GM21529 (cell line): ENCODE data around the gene MTURN.
"Not testable (repeated sequence)": the region's sequence is repeated elsewhere in the genome, so short reads cannot be mapped to it uniquely, and the experiment has no call there.

Source experiments
- ATAC-seq: cut with Tn5 transposase; IDR thresholded peaks from one replicate; pipeline ENCODE4 v1.9.1; 2021; ENCODE audit not compliant: unreplicated experiment

The MTURN gene

DNA sequence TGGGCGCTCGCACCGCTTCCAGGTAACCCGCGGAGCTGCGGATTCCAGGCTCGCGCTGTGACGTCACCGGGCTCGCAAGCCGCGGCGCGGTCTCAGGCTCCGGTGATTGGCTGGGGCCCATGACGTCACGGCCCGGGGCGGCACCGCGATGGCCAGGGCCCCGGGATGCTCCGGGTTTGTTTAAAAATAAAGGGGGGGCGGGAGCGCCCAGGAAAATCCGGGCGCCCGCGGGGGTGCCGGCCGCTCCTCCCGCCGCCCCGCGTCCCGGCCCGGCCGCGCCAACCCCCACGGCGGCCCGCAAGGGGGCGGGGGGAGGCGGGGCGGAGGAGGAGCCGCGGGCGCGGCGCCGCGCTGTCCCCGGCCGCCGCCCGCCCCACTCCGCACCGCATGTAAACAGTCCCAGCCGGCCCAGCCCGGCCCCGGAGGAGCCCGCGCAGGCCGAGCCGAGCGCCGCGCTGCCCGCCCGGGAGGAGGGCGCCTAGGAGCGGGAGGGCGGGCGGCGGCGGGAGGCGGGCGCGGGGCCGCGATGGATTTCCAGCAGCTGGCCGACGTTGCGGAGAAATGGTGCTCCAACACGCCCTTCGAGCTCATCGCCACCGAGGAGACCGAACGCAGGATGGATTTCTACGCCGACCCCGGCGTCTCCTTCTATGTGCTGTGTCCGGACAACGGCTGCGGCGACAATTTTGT lies at the start of gene MTURN:
Gene MTURN, plus strand, starts transcription at position 376 of the 690 bp plus-strand sequence. Its CDS starts 151 bp downstream, at position 527.
- ATAC-seq, result peak; percentile 85

DNA sequence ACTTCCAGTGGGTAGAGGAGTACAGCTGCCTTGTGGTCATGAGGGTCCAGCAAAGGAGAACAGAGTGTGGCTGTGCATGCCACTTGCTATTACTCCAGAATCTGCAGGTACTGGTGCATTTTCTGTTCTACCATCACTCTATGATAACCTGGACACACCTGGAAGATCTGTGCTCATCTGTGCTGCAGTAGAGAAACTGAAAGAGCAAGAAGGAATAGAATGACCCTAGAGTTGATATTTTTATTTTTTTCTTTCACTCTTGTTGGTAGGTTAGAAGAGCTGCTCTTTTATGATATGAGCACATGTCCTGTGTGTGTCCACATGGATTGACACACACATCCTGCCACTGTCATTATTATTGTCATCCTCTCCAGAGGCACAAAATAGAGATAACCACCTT lies 48.3 kb upstream of the MTURN start:
- ATAC-seq, result no peak

DNA sequence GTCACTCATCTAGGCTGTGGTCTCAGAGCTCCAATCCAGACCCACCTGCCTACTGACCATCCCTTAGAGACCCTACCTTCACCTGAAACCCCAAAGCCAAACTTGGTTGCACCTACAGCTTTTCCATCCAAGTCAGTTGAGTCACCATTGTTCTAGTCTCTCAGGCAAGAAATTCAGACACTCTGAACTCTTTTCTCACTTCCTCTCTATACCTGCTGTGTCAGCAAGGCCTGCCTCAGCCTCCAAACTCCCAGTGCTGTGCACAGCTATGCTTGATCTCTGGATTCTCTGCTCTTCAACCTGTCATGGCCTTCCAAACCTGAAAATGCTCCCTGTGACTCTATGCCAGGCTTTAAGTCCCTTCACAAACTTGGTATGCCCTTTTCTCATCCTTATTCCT lies 47.4 kb upstream of the MTURN start:
- ATAC-seq, result no peak

DNA sequence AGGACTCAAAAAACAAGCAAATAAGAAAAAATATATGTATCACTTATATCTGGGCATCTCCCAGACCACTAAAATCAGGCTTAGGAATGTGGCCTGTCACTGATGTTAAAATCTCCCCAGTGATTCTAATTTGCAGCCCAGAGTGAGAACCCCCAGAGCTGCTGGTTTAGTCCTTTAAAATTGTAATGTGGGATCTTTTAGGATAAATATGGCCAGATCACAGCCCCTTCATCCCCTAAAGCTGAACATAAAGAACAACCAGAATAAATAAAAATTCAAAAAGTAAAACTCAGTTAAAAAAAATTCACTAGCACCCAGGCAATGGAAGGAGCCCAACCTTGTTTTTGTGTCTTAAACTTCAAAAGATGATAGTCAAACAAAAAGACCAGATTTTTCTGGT lies 46.4 kb upstream of the MTURN start:
- ATAC-seq, result no peak

DNA sequence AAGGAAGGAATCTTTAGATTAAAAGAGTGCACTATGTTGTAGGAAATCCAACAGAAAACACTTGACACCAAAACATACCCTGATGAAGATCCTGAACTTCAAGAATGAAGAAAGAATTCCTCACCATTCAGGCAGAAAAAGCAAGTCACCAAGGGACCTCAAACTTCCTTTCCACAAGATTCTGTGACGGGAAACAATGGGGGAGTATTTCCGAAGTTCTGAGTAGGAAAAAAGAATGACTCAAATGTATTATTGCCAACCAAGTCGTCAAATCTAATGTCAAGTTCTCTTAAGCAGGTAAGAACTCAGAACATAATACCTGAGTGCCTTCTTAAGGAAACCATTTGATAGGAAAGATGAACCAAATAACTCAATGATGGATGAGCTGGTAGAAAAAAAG lies 44.7 kb upstream of the MTURN start:
- ATAC-seq, result no peak

DNA sequence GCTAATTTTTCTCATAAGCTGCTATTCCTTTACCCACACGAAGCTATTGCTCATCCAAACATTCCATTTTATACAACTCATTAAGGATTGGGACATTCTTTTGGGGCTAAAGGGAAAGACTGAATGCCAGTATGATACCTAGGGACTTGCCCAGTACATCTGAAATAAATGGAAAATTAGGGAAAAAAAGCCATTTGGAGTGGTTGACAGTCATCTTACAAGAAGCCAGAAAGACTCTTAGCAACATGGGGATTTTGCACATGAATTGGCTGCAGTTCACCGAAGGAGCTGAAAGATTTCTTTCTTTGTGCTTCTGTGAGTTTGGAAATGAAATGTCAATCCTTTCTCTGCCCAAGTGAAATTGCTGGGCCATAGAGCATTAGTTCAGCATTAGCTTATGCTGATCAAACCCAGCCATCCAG lies 43.3 kb upstream of the MTURN start:
- ATAC-seq, result no peak

DNA sequence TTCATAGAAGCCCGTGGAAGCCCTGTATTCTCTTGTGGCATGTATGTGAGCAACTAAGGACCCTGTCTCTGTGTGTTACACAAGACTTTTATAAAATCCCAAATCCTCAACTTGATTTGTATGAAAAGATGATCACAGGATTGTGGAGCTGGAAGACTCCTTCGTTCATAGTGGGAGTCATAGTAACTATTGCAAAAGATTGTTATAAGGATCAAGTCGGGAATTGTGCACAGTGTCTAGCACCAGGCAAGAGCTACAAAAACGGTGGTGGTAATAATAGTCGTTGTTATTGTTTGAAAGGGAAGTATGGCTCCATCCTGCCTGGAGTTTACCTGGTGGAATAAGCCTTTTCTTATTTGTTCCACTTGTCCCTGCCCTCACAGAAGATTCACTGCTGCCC lies 42.8 kb upstream of the MTURN start:
- no peak for ATAC-seq

DNA sequence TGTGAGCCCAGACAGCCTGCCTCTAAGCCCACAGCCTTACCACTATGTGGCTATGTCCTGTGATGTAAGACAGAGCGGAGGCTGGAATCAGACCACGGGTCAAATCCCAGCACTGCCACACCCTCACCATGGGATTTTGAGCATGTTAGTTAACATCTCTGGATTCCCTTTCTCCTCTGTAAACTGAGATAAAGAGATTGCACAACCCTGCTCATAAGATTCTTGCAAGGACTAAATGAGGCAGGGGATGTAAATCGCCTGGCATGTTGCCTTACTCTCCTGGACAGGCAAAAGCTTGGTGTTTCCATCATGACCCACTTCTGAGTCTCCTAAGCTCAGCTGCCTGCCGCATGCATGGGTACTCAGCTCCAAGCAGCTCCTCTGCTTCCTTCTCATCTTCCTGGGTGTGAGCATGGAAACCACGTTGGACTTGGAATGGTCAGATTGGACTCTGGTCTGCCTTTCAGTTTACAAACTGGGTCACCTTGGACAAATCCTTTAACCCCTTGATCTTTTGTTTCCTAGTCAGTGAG lies 41.3 kb upstream of the MTURN start:
- no peak for ATAC-seq

DNA sequence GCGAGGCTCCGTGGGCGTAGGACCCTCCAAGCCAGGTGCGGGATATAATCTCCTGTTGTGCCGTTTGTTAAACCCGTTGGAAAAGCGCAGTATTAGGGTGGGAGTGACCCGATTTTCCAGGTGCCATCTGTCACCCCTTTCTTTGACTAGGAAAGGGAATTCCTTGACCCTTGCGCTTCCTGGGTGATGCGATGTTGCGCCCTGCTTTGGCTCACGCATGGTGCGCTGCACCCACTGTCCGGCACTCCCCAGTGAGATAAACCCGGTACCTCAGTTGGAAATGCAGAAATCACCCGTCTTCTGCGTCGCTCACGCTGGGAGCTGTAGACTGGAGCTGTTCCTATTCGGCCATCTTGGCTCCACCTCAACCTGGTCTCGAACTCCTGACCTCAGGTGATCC lies 36.2 kb upstream of the MTURN start:
- ATAC-seq, result not testable (repeated sequence)

DNA sequence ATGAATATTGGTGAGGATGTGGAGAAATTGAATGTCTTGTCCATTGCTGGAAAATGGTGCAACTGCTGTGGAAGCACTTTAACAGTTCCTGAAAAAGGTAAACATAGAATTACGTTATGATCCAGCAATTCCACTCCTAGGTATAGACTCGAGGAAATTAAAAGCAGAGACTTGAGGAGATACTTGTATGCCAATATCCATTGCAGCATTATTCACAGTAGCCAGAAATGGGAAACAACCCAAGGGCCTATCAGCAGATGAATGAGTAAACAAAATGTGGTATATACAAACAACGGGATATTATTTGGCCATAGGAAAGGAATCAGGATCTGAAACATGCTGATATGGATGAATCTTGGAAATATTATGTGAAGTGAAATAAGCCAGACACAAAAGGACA lies 32.5 kb upstream of the MTURN start:
- no peak for ATAC-seq

DNA sequence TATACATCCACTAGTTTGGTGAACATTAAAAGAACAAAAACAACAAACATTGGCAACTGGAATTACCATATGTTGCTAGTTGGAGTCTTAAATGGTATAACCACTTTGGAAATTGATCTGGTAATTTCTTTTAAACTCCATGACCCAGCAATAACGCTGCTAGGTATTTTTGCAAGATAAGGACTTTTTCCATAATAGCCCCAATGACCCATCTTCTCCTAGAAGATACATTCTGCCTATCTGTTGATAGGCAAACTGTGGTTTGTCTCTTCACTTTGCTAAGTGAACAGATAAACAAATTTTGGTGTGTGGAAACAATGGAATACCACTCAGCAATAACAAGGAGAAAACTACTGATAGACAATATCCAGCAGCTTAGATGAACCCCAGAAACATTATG lies 30.6 kb upstream of the MTURN start:
- ATAC-seq, result no peak

DNA sequence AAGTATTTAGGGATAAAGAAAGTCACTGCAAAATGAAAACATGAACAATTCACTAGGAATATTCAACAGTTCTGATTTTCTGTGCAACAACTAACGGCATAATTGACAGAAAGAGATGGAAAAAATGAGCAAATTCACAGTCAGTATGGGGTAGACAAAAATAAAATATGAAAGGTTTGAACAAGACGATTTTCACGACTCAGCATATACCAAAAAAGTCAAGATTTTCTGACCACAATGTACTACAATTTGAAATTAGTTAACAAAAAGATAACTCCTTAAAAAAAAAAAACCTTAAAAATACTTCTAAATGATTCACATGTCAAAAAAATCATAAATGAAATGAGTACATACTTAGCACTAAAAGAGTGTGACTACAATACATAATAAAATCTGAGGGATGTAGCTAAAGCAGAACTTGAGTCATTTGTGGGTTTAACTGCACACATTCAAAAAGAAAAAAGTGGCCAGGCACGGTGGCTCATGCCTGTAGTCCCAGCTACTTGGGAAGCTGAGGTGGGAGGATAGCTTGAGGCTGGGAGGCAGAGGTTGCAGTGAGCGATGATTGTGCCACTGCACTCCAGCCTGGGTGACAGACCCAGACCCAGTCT lies 22.6 kb upstream of the MTURN start:
- ATAC-seq, result no peak

DNA sequence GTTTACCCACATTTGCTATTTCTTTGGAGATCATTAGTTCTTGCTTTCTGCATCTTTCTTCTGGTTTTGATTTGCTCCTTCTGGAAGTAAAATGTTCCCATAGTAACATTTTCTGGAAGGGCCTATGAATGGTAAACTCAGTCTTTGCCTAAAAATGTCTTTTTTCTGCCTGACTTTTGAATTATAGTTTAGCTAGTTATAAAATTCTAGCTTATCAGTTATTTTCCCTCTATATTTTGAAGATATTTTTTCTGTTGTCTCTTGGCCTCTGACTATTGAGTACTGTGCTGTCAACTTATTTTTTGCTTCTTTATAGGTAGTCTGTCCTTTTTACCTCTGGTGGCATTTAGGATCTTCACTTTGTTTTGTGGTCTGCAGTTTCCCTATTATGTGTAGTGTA lies 21.6 kb upstream of the MTURN start:
- no peak for ATAC-seq

DNA sequence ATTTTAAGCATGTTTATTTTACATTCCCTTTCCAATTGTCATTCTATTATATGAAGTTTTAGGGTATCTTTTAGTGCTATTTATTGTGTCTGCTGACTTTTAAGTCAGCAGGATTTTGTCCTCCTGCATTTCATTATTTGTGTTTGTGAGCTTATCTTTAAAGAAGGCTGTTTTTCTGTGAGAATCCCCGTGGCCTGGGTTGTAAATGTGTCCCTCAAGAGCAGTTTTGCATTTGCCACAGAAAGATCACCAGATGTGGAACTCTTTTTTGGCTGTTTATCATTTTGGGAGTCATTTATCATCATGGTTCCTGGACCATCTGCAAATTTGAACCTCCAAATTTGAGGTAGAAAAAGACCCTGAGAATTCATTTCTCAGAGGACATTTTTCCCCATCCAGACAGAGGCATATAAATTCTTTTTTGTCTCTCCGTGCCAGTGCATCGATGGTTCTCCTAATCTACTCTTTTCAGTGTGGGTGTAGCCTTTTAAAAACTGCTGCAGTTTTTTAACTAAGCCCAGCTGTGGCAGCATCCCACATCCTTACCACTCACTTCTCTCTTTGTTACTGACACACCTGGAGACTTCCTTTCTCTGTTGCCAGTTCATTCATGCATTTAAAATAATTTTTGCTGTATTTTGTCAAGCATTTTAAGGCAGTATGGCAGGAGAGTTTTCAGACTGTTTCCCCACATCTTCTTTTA lies 20.1 kb upstream of the MTURN start:
- ATAC-seq, result no peak

DNA sequence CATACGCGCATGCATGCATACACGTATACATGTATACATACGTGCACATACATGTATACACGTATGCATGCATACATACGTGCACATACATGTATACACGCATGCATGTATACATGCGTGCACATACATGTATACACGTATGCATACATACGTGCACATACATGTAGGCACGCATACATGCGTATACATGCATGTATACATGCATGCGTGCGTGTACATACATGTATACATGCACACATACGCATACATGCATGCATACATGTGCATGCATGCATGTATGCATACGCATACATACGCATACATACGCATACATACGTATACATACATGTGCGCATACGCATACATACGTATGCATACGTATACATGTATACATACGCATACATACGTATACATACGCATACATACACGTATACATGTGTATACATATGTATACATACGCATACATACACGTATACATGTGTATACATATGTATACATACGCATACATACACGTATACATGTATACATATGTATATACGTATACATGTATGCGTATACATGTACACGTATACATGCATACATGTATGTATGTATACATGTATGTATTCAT lies 19.0 kb upstream of the MTURN start:
- no peak for ATAC-seq

DNA sequence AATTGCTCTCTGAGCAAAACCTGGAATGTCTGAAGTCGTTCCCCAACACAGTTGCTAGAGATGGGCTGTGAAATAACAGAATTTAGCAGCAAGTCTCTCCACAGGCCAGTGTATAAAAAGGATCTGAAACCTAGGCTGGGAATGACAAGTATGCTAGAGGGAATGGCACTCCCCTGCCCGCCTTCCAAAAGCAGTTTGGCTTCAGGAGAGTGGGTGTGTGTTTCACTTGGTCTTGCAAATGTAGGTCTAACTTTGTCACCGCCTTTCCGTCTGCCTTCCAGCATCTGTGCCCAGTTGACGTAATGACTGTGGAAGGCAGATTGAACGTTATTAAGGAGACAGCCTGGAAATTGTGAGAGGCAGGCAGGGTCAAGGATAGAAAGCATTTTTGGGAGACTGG lies 18.0 kb upstream of the MTURN start:
- no peak for ATAC-seq

DNA sequence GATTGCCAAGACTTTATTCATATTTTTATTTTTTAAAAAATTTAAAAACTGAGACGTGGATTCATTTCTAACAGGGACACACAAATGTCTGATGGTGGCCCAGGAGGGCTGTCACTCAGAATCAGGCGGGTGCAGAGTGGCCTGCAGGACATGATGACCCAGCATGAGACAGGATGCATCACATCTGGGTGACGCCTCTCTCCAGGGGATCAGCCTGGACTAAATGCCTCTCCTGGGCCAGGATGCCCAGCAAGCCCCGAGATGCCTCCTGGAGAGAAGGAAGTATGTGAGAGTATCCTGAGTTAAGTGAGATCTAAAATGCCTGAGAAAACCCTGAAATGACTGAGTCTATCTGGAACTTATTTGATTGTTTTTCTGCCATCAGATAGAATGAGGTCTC lies 16.9 kb upstream of the MTURN start:
- ATAC-seq, result no peak

DNA sequence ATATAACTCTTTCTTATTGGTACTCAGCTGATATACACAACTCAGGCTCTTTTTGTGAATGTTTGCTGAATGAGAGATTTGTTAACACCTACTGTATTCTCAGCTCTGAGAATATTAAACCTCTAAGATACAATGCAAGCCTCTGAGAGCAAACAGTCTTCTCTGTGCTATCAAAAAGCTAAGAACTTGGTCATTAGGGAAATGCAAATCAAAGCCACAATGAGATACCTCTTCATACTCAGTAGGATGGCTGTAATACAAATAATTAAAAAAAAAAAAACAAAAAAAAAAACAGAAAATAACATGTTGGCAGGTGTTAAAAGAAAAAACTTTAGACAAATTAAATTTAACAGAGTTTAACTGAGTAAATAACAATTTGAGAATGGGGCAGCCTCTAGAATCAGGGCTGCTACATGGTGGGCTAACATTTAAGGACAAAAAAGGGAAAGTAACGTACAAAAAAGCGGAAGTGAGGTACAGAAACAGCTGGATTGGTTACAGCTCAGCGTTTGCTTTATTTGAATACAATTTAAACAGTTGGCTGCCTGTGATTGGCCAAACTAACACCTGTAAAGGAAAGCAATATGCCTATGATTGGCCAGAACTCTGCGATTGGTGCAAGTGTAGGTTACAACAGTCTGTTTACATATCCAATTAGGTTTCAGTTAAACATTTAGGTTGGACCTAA lies 14.8 kb upstream of the MTURN start:
- ATAC-seq, result no peak

DNA sequence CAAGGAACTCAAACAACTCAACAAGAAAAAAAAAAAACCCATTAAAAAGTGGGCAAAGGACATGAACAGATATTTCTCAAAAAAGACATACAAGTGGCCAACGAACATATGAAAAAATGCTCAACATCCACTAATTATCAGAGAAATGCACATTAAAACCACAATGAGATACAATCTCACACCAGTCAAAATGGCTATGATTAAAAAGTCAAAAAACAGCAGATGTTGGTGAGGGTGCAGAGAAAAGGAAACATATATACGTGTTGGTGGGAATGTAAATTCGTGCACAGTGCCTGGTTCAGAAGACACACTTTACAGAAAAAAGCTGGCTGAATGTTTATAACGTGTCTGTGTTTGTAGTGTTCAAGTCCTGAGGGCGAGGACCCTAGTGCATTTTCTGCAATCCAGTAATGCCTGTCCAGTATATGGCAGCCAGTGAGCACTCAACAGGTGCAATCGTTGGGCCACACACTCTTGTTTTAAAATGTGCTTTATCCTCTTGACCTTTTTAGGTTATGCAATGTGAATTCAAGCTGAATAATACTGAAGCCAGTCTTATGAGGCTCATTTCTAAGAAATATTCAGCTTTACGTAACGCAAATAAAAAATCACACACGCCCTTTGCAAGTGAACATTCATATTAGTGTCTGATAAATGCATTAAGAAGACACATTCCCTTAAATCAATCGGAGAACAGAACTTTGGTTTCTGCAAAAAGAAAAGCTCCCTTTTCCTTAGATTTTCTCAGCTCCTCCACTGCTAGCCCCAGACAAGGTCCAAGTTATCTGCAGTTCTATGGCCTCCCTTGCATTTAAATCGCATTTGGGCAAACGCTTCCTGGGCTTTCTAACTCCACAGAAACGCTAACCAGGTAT lies 813 bp upstream of the MTURN start:
- ATAC-seq, result no peak
